GM18873 (cell line): ENCODE results near the gene TTC16.
"Not testable (repeated sequence)": the region's sequence is repeated elsewhere in the genome, so short reads cannot be mapped to it uniquely, and the experiment has no call there.

Experiments
- ATAC-seq: cut with Tn5 transposase; IDR thresholded peaks from one replicate; pipeline ENCODE4 v1.9.1; 2021; ENCODE audit warnings: mild to moderate bottlenecking, moderate library complexity, moderate number of reproducible peaks; ENCODE audit not compliant: unreplicated experiment, low FRiP score

The TTC16 gene

DNA sequence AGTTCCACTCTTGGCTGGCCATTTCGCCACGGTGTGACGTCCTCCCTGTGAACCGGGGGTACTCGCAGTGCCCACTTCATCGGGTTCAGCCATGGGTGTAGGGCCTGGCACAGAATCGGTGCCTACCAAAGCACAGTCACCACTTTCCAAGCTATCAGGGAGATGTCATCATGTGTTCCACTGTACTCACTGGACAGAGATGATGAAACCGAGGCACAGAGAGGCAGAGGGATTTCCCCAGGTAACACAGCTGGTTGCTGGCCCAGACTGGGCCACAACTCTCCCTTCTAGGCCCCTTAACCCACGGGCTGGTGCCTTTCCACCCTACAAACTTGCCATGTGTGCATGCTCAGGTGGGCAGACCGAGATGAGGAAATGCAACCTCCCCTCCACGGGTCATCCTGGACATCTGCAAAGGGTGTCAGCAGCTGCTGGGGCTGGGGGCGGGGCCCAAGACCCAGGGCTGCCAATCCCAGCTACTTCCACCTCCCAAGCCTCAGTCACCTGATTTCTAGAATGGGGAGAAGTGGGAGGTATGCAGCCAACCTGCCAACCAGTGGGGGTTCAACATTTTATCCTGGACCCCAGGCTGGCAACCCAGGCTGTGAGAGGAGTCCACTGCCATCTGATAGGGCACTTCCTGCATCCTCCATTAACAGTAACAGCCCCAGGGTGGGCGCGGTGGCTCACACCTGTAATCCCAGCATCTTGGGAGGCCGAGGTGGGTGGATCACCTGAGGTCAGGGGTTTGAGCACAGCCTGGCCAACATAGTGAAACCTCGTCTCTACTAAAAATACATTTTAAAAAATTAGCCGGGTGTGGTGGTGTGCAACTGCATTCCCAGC lies 63.5 kb downstream of the TTC16 start:
- peak; percentile 48 for ATAC-seq

DNA sequence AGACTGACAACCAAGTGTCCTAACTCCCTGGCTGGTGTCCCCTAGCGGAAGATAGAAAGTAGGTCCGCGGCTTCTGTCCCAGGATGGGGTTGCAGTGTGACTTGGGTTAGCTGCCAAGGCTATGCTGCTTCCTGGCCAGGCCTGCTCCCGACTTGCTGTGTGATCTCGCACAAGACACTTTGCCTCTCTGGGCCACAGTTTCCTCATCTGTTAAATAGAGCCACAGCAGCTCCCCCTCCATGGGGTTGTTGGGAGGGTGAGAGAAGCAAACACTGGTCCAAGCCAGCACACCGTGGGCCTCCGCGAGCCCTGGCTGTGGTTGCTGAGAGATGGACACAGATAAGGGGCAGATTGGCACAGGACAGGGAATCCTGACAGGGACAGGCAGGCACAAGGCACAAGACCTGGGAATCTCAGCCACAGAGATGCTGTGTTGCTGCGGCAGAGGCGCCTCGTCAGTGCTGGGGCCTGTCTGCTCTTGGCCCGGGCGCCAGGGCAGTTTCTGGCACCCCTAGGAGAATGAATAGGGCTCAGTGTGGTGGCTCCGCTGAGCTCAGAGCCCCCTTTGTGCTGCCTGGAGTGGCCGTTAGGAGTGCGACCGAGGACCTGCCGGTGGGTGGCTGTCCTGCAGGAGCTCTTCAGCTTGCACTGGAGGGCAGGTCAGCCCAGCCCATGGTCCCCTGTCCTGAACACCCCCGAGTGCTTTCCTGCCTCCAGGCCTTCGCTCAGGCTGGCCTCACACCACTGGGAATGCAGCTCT lies 64.4 kb downstream of the TTC16 start:
- no peak for ATAC-seq

DNA sequence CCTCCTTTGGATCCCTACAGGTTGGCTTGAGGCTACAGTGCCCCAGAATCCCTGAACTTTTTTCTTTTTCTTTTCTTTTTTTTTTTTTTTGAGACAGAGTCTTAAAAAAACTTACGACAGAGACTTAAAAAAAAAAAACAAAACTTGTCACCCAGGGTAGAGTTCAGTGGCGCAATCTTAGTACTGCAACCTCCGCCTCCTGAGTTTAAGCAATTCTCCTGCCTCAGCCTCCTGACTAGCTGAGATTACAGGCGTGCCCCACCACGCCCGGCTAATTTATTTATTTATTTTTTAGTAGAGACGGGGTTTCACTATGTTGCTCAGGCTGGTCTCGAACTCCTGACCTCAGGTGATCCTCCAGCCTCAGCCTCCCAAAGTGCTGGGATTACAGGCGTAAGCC lies 65.0 kb downstream of the TTC16 start:
- ATAC-seq = not testable (repeated sequence)
